LHCN-M2 (cell line): ENCODE measurements around the gene SDR42E2. TPM values are rescaled to one million over a fixed set of nuclear protein-coding genes. Genes with fewer than 3 reads are reported as not detected.
"Not testable (repeated sequence)": the region's sequence is repeated elsewhere in the genome, so short reads cannot be mapped to it uniquely, and the experiment has no call there.

Experiments
- DNase-seq: peaks from one replicate; pipeline ENCODE4 v3.0.0-alpha.2; 2012; ENCODE audit warnings: low read depth
- total RNA-seq: library from RNA; depleted of rRNA; stranded (reverse); fragments of >200 nt; gene quantifications from 2 replicates; pipeline ENCODE4 v1.2.3, GENCODE V29; 2014

SDR42E2 gene
- total RNA-seq, 1 experiment from 2014 or later = not detected

GRCh38 chr16:22161401-22161800 lies 905 bp upstream of the SDR42E2 start:
- no peak for DNase-seq

GRCh38 chr16:22162656-22163009 lies 327 bp downstream of the SDR42E2 start:
- no peak for DNase-seq

- DNase-seq = no peak
Measured at GRCh38 chr16:22163806-22164205, 1.5 kb downstream of the SDR42E2 start.

GRCh38 chr16:22164482-22164881 lies 2.2 kb downstream of the SDR42E2 start:
- no peak for DNase-seq

GRCh38 chr16:22165508-22166285 lies 3.4 kb downstream of the SDR42E2 start:
- DNase-seq = no peak

- DNase-seq = no peak
Measured at GRCh38 chr16:22171953-22172352, 9.6 kb downstream of the SDR42E2 start.

GRCh38 chr16:22172642-22173041 lies 10.3 kb downstream of the SDR42E2 start:
- DNase-seq = not testable (repeated sequence)

- no peak for DNase-seq
Measured at GRCh38 chr16:22174642-22175041, 12.3 kb downstream of the SDR42E2 start.

- DNase-seq = no peak
Measured at GRCh38 chr16:22177968-22178930, 15.9 kb downstream of the SDR42E2 start.

- no peak for DNase-seq
Measured at GRCh38 chr16:22181426-22181825, 19.1 kb downstream of the SDR42E2 start.

- no peak for DNase-seq
Measured at GRCh38 chr16:22181843-22182242, 19.5 kb downstream of the SDR42E2 start.

- no peak for DNase-seq
Measured at GRCh38 chr16:22183335-22183734, 21.0 kb downstream of the SDR42E2 start.

GRCh38 chr16:22183901-22184614 lies 21.8 kb downstream of the SDR42E2 start:
- DNase-seq = no peak

- no peak for DNase-seq
Measured at GRCh38 chr16:22184615-22184968, 22.3 kb downstream of the SDR42E2 start.

- DNase-seq = no peak
Measured at GRCh38 chr16:22186517-22186916, 24.2 kb downstream of the SDR42E2 start.

GRCh38 chr16:22188267-22188594 lies 25.9 kb downstream of the SDR42E2 start:
- DNase-seq = no peak

GRCh38 chr16:22188595-22189442 lies 26.5 kb downstream of the SDR42E2 start:
- DNase-seq = peak; percentile 85

- no peak for DNase-seq
Measured at GRCh38 chr16:22189473-22190080, 27.3 kb downstream of the SDR42E2 start.

GRCh38 chr16:22190081-22190775 lies 27.9 kb downstream of the SDR42E2 start:
- DNase-seq = no peak
